ENCODE measurements around the gene CES3. TPM values are rescaled to one million over a fixed set of nuclear protein-coding genes. Genes with fewer than 3 reads are reported as not detected.

The CES3 gene
- total and polyA plus RNA-seq, 4 donors, result 0.19 to 28.3 (median 12.5) TPM

DNA sequence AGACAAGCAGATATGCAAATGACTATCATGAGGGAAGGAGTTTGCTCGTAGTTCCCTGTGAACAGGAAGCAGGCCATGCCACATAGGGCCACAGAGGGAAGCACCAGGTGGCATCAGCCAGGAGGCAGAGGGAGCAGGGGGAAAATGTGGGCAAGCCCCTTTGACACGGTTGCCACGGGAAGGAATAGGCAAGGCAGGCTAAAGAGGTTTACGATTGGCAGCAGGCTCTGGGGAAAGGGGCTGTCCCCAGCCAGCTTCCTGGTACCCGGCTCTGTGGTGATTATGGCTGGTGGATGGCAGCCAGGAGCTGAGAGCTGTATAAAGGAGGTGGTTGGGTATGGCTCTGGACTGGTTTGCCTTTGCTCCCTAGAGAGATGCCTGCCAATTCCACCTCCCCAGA is 848 bp downstream of the CES3 start:
- peak; percentile 23 for TF ChIP-seq YY1 (IDR thresholded peaks at IDR 0.05)
- peak in 1 of 2 donors; percentile 26 for TF ChIP-seq GABPA (IDR thresholded peaks at IDR 0.05 in 1 of 2, conservative IDR thresholded peaks at IDR 0.05 in 1 of 2)
- TF ChIP-seq ZBTB33 (IDR thresholded peaks at IDR 0.05), result no peak
- peak; percentile 33 for TF ChIP-seq SP1 (IDR thresholded peaks at IDR 0.05)
- TF ChIP-seq HNF4A (conservative IDR thresholded peaks at IDR 0.05), result peak; percentile 46 to 62
- TF ChIP-seq, protein P1, sequence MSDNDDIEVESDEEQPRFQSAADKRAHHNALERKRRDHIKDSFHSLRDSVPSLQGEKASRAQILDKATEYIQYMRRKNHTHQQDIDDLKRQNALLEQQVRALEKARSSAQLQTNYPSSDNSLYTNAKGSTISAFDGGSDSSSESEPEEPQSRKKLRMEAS (IDR thresholded peaks at IDR 0.05), result no peak
- peak; percentile 6 to 55 for TF ChIP-seq RXRA (IDR thresholded peaks at IDR 0.05)
- Histone ChIP-seq H3K4me3 (ENCODE audit: low read depth in 1 of 3, low read length in 3 of 3) (peak overlapping the region in 2 of 3 donors; percentile 12 to 35), H3K4me1 (ENCODE audit: control insufficient read depth in 4 of 4, insufficient read depth in 4 of 4, low read length in 3 of 4) (peaks cover 18 to 60% (median 45%) of the 10 kb centered on the region in 4 donors), H3K9ac (ENCODE audit: low read depth in 1 of 2, low read length in 2 of 2) (peak overlapping the region in 1 of 2 donors; percentile 44), H3K9me3 (ENCODE audit: control insufficient read depth in 4 of 4, low read length in 3 of 4) (no peaks in the 10 kb centered on the region), H3K36me3 (ENCODE audit: control insufficient read depth in 4 of 4, insufficient read depth in 3 of 4, low read depth in 1 of 4, low read length in 3 of 4) (no peaks in the 10 kb centered on the region), H3K27ac (ENCODE audit: low read depth in 1 of 2, low read length in 2 of 2) (peak overlapping the region; percentile 49 to 76), H3K27me3 (ENCODE audit: control insufficient read depth in 4 of 4, insufficient read depth in 4 of 4, low read length in 3 of 4) (no peaks in the 10 kb centered on the region)
- WGBS, result 21% methylated on average over 5 of the region's 5 CpGs
- DNase-seq (ENCODE audit: low spot score), result no peak

- H3K9me3 ChIP-seq (ENCODE audit: control insufficient read depth in 4 of 4, low read length in 3 of 4), result no peaks in the 10 kb centered on the region
- TF ChIP-seq JUND (IDR thresholded peaks at IDR 0.05), result peak in 1 of 2 donors; percentile 82
- peak; percentile 42 to 45 for TF ChIP-seq RAD21 (IDR thresholded peaks at IDR 0.05)
- TF ChIP-seq ATF3 (IDR thresholded peaks at IDR 0.05), result no peak
- TF ChIP-seq FOXA1 (IDR thresholded peaks at IDR 0.05), result peak; percentile 52
- TF ChIP-seq HNF4G (IDR thresholded peaks at IDR 0.05), result peak; percentile 99
- TF ChIP-seq CTCF (IDR thresholded peaks at IDR 0.05; ENCODE audit: low read depth, low read length, missing input control), result no peak
- peak; percentile 65 for TF ChIP-seq YY1 (IDR thresholded peaks at IDR 0.05)
- peak in 1 of 2 donors; percentile 47 for TF ChIP-seq EGR1 (IDR thresholded peaks at IDR 0.05; ENCODE audit: low read depth in 2 of 2)
- TF ChIP-seq, protein P1 (IDR thresholded peaks at IDR 0.05), result peak; percentile 81
- TF ChIP-seq, protein P2, sequence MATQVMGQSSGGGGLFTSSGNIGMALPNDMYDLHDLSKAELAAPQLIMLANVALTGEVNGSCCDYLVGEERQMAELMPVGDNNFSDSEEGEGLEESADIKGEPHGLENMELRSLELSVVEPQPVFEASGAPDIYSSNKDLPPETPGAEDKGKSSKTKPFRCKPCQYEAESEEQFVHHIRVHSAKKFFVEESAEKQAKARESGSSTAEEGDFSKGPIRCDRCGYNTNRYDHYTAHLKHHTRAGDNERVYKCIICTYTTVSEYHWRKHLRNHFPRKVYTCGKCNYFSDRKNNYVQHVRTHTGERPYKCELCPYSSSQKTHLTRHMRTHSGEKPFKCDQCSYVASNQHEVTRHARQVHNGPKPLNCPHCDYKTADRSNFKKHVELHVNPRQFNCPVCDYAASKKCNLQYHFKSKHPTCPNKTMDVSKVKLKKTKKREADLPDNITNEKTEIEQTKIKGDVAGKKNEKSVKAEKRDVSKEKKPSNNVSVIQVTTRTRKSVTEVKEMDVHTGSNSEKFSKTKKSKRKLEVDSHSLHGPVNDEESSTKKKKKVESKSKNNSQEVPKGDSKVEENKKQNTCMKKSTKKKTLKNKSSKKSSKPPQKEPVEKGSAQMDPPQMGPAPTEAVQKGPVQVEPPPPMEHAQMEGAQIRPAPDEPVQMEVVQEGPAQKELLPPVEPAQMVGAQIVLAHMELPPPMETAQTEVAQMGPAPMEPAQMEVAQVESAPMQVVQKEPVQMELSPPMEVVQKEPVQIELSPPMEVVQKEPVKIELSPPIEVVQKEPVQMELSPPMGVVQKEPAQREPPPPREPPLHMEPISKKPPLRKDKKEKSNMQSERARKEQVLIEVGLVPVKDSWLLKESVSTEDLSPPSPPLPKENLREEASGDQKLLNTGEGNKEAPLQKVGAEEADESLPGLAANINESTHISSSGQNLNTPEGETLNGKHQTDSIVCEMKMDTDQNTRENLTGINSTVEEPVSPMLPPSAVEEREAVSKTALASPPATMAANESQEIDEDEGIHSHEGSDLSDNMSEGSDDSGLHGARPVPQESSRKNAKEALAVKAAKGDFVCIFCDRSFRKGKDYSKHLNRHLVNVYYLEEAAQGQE (IDR thresholded peaks at IDR 0.05), result peak; percentile 87
- peak; percentile 24 for TF ChIP-seq NR2F2 (IDR thresholded peaks at IDR 0.05)
- no peak for TF ChIP-seq FOXA2 (IDR thresholded peaks at IDR 0.05)
- TF ChIP-seq RXRA (IDR thresholded peaks at IDR 0.05), result peak; percentile 97
- peak in 1 of 2 donors; percentile 37 for TF ChIP-seq GABPA (IDR thresholded peaks at IDR 0.05 in 1 of 2, conservative IDR thresholded peaks at IDR 0.05 in 1 of 2)
- no peak for TF ChIP-seq TAF1 (conservative IDR thresholded peaks at IDR 0.05)
- TF ChIP-seq ZBTB33 (IDR thresholded peaks at IDR 0.05), result no peak
- peak; percentile 99 to 100 for TF ChIP-seq HNF4A (conservative IDR thresholded peaks at IDR 0.05)
- peak; percentile 98 for TF ChIP-seq SP1 (IDR thresholded peaks at IDR 0.05)
- H3K4me3 ChIP-seq (ENCODE audit: low read depth in 1 of 3, low read length in 3 of 3), result no peak overlapping the region
- WGBS, result 28% methylated on average over 6 of the region's 6 CpGs
- no peak for DNase-seq (ENCODE audit: low spot score)
- H3K27me3 ChIP-seq (ENCODE audit: control insufficient read depth in 4 of 4, insufficient read depth in 4 of 4, low read length in 3 of 4), result no peaks in the 10 kb centered on the region
- peaks cover 18 to 67% (median 50%) of the 10 kb centered on the region in 4 donors for H3K4me1 ChIP-seq (ENCODE audit: control insufficient read depth in 4 of 4, insufficient read depth in 4 of 4, low read length in 3 of 4)
- H3K27ac ChIP-seq (ENCODE audit: low read depth in 1 of 2, low read length in 2 of 2), result peak overlapping the region; percentile 76
- H3K36me3 ChIP-seq (ENCODE audit: control insufficient read depth in 4 of 4, insufficient read depth in 3 of 4, low read depth in 1 of 4, low read length in 3 of 4), result peaks cover 0 to 2% (median 0%) of the 10 kb centered on the region in 4 donors
- peak overlapping the region in 1 of 2 donors; percentile 15 for H3K9ac ChIP-seq (ENCODE audit: low read depth in 1 of 2, low read length in 2 of 2)
These were observed 3.0 kb downstream of the CES3 start for GRCh38 chr16:66964049-66964448.
